RWPE2 (cell line): ENCODE results near the gene FAM174C.

Source experiments
- ATAC-seq: fragments of 200-7000 bp; cut with Tn5 transposase; 3 replicates; pipeline ENCODE4 v1.9.1; 2021; ENCODE audit warnings: low read depth
- DNase-seq: peaks from one replicate; pipeline ENCODE4 v3.0.0-alpha.2; 2020; ENCODE audit warnings: low spot score
- H3K27ac ChIP-seq: fragments of 450-650 bp; 2 replicates; pipeline ENCODE4 v1.5.1; 2017; ENCODE audit warnings: mild to moderate bottlenecking; ENCODE audit not compliant: poor library complexity, severe bottlenecking
- H3K27me3 ChIP-seq: fragments of 250-450 bp; sonication (Bioruptor Pico); 2 replicates; pipeline ENCODE4 v1.5.1; 2021; ENCODE audit warnings: mild to moderate bottlenecking, moderate library complexity; ENCODE audit not compliant: insufficient read depth, poor library complexity, severe bottlenecking
- H3K36me3 ChIP-seq: fragments of 250-450 bp; sonication (Bioruptor Pico); 2 replicates; pipeline ENCODE4 v1.5.1; 2020; ENCODE audit warnings: low read depth, mild to moderate bottlenecking, moderate library complexity
- H3K4me1 ChIP-seq: fragments of 250-450 bp; sonication (Bioruptor Pico); 2 replicates; pipeline ENCODE4 v1.5.1; 2021; ENCODE audit warnings: mild to moderate bottlenecking, moderate library complexity; ENCODE audit not compliant: insufficient read depth, poor library complexity, severe bottlenecking
- H3K4me3 ChIP-seq: fragments of 250-450 bp; sonication (Bioruptor Pico); 2 replicates; pipeline ENCODE4 v1.5.1; 2021; ENCODE audit warnings: mild to moderate bottlenecking, moderate library complexity; ENCODE audit not compliant: severe bottlenecking
- H3K9me3 ChIP-seq: fragments of 250-450 bp; sonication (Bioruptor Pico); 2 replicates; pipeline ENCODE4 v1.5.1; 2021; ENCODE audit warnings: mild to moderate bottlenecking, moderate library complexity; ENCODE audit not compliant: severe bottlenecking
- CTCF ChIP-seq: fragments of 450-650 bp; IDR thresholded peaks from one replicate; pipeline ENCODE4 v1.5.1; 2017; ENCODE audit warnings: mild to moderate bottlenecking, moderate library complexity; ENCODE audit not compliant: poor library complexity, severe bottlenecking

Gene FAM174C

GRCh38 chr19:1228161-1228957 lies 47.0 kb upstream of the FAM174C start:
- Histone ChIP-seq H3K4me3 (no peak overlapping the region), H3K36me3 (peaks cover 20% of the 10 kb centered on the region), H3K4me1 (peaks cover 8% of the 10 kb centered on the region), H3K27ac (no peak overlapping the region), H3K9me3 (no peaks in the 10 kb centered on the region), H3K27me3 (no peaks in the 10 kb centered on the region)
- DNase-seq, result no peak
- ATAC-seq, result no peak
- TF ChIP-seq CTCF, result no peak

GRCh38 chr19:1229056-1229923 lies 46.0 kb upstream of the FAM174C start:
- Histone ChIP-seq H3K4me1 (peaks cover 8% of the 10 kb centered on the region), H3K27me3 (no peaks in the 10 kb centered on the region), H3K27ac (no peak overlapping the region), H3K4me3 (no peak overlapping the region), H3K9me3 (no peaks in the 10 kb centered on the region), H3K36me3 (peaks cover 23% of the 10 kb centered on the region)
- no peak for DNase-seq
- no peak for TF ChIP-seq CTCF
- no peak for ATAC-seq

GRCh38 chr19:1229924-1230782 lies 45.2 kb upstream of the FAM174C start:
- Histone ChIP-seq H3K36me3 (peaks cover 25% of the 10 kb centered on the region), H3K4me1 (peaks cover 8% of the 10 kb centered on the region), H3K9me3 (no peaks in the 10 kb centered on the region), H3K27ac (no peak overlapping the region), H3K27me3 (no peaks in the 10 kb centered on the region), H3K4me3 (no peak overlapping the region)
- ATAC-seq, result no peak
- no peak for DNase-seq
- no peak for TF ChIP-seq CTCF

- Histone ChIP-seq H3K27me3 (no peaks in the 10 kb centered on the region), H3K9me3 (no peaks in the 10 kb centered on the region), H3K36me3 (peaks cover 25% of the 10 kb centered on the region), H3K27ac (no peak overlapping the region), H3K4me1 (peaks cover 8% of the 10 kb centered on the region), H3K4me3 (no peak overlapping the region)
- ATAC-seq, result no peak
- no peak for DNase-seq
- no peak for TF ChIP-seq CTCF
These were observed 44.4 kb upstream of the FAM174C start for GRCh38 chr19:1230783-1231489.
